K562 (cell line): Measurements from ENCODE around the gene PSMA4.

ENCODE experiments used
- MLX ChIP-seq, 2 experiments: fragments of 450-650 bp in 1 of 2; sonication (generic) in 1 of 2; formaldehyde crosslinking; conservative IDR thresholded peaks; 2 replicates each; pipeline versions ENCODE4 v1.4.0 to v1.8.1; 2020 to 2022; ENCODE audit warnings: mild to moderate bottlenecking in 1 of 2, missing genetic modification reagents in 1 of 2
- ZNF121 ChIP-seq: sonication (generic); formaldehyde crosslinking; conservative IDR thresholded peaks from 2 replicates; pipeline ENCODE4 v1.8.0; 2022; ENCODE audit warnings: missing genetic modification reagents
- ZNF707 ChIP-seq: fragments of 250-450 bp; sonication (Bioruptor Pico); conservative IDR thresholded peaks from 2 replicates; pipeline ENCODE4 v1.8.0; 2022; ENCODE audit warnings: inconsistent platforms, mild to moderate bottlenecking, moderate library complexity
- TF ChIP-seq, protein P1 (sequence below): sonication (generic); formaldehyde crosslinking; IDR thresholded peaks from 2 replicates; pipeline ENCODE4 v1.8.1; 2023; ENCODE audit warnings: mild to moderate bottlenecking, missing genetic modification reagents

DNA sequence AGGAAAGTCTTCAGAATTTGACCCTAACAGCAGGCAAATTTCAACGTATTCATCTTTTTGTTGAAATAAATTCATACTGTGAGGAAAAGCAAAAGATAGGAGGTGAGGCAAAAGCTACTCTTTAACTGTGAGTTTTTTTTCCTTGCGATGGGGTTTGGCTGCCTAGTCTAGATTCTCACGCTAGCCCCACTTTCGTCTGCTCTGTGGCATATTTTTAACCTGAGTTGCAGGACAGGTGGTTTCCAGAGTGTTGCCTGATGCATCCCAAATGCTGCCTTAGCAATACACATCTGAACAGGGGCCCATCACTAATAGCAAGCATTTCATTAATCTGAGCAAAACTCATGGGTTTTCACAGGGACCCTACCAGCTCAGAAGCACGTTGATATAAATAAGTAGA lies 11.7 kb downstream of the PSMA4 start:
- TF ChIP-seq MLX (CRISPR knock-in tag; conservative IDR thresholded peaks at IDR 0.05) = no peak
- TF ChIP-seq ZNF707 (CRISPR knock-in tag) = no peak
- TF ChIP-seq ZNF121 (CRISPR knock-in tag) = no peak
- TF ChIP-seq, protein P1, sequence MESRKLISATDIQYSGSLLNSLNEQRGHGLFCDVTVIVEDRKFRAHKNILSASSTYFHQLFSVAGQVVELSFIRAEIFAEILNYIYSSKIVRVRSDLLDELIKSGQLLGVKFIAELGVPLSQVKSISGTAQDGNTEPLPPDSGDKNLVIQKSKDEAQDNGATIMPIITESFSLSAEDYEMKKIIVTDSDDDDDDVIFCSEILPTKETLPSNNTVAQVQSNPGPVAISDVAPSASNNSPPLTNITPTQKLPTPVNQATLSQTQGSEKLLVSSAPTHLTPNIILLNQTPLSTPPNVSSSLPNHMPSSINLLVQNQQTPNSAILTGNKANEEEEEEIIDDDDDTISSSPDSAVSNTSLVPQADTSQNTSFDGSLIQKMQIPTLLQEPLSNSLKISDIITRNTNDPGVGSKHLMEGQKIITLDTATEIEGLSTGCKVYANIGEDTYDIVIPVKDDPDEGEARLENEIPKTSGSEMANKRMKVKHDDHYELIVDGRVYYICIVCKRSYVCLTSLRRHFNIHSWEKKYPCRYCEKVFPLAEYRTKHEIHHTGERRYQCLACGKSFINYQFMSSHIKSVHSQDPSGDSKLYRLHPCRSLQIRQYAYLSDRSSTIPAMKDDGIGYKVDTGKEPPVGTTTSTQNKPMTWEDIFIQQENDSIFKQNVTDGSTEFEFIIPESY = no peak
